ENCODE measurements around the gene OR10K1.

DNA sequence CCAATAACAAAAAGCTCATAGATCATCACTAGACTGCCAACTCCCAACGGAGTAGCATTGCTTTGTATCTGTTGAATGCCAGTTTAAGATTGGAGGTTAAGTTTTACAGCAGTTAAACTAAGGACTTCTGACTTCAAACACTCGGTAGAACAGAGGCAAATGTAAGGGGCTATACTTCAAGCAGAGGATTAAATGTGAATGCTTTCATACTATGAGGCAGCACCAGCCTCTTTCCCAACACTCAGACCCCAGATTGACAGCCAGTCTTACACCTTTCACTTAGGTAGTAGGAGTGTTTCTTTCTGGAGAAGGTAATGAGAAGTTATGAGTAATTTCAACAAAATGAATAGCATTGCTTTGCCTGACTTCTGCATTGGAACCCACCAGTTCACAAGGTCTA lies 33.2 kb downstream of the OR10K1 start:
- TF ChIP-seq POLR2A (IDR thresholded peaks at IDR 0.05; ENCODE audit: low read depth), result no peak
- TF ChIP-seq, protein P1, sequence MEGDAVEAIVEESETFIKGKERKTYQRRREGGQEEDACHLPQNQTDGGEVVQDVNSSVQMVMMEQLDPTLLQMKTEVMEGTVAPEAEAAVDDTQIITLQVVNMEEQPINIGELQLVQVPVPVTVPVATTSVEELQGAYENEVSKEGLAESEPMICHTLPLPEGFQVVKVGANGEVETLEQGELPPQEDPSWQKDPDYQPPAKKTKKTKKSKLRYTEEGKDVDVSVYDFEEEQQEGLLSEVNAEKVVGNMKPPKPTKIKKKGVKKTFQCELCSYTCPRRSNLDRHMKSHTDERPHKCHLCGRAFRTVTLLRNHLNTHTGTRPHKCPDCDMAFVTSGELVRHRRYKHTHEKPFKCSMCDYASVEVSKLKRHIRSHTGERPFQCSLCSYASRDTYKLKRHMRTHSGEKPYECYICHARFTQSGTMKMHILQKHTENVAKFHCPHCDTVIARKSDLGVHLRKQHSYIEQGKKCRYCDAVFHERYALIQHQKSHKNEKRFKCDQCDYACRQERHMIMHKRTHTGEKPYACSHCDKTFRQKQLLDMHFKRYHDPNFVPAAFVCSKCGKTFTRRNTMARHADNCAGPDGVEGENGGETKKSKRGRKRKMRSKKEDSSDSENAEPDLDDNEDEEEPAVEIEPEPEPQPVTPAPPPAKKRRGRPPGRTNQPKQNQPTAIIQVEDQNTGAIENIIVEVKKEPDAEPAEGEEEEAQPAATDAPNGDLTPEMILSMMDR (IDR thresholded peaks at IDR 0.05), result no peak
- no peak for TF ChIP-seq POLR2AphosphoS5 (IDR thresholded peaks at IDR 0.05)
- TF ChIP-seq EP300 (IDR thresholded peaks at IDR 0.05), result no peak

Measured in esophagus muscularis mucosa (tissue), 4 donors.